ENCODE data around the gene RAB11FIP4.

GRCh38 chr17:31549525-31550388 lies 158.3 kb downstream of the RAB11FIP4 start:
- TF ChIP-seq POLR2A (IDR thresholded peaks at IDR 0.05) (peak; percentile 74), EP300 (IDR thresholded peaks at IDR 0.05; ENCODE audit: low read depth) (no peak), CTCF (IDR thresholded peaks at IDR 0.05) (peak in 1 of 5 experiments; percentile 30)

All from transverse colon (tissue), 3 donors.